Measurements from ENCODE around the gene TMEM132C. TPM values are rescaled to one million over a fixed set of nuclear protein-coding genes. Genes with fewer than 3 reads are reported as not detected.

Gene TMEM132C
- total RNA-seq, 4 donors from 2014 or later = 0.13 to 7.6 (median 0.37) TPM

DNA sequence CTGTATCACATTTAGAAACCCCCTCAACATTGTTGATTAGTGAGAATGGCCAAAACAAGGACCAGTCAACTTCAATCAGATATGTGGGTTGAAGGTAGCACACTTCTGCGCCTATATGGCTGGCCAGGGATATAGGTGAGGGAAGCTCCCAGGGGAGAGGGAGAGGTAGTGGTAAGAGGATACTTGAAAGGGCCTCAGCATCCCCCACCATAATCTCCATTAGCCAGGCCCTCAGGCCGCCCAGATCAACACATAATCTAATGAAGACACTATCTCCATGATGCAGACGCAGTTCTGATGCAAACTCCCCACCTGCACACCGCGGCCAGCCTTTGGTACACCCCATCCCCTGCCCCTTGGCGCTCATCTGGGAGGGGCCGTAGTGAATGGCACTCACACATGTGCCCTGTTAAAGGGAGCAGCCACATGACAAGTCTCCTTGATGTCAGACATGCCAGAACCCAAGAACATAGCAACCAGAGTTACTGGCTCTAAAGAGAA lies 158.0 kb downstream of the TMEM132C start:
- TF ChIP-seq, protein P1, sequence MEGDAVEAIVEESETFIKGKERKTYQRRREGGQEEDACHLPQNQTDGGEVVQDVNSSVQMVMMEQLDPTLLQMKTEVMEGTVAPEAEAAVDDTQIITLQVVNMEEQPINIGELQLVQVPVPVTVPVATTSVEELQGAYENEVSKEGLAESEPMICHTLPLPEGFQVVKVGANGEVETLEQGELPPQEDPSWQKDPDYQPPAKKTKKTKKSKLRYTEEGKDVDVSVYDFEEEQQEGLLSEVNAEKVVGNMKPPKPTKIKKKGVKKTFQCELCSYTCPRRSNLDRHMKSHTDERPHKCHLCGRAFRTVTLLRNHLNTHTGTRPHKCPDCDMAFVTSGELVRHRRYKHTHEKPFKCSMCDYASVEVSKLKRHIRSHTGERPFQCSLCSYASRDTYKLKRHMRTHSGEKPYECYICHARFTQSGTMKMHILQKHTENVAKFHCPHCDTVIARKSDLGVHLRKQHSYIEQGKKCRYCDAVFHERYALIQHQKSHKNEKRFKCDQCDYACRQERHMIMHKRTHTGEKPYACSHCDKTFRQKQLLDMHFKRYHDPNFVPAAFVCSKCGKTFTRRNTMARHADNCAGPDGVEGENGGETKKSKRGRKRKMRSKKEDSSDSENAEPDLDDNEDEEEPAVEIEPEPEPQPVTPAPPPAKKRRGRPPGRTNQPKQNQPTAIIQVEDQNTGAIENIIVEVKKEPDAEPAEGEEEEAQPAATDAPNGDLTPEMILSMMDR (IDR thresholded peaks at IDR 0.05) = no peak
- TF ChIP-seq POLR2A (IDR thresholded peaks at IDR 0.05) = no peak
- Histone ChIP-seq H3K4me3 (no peak overlapping the region), H3K9me3 (peaks cover 0 to 4% (median 0%) of the 10 kb centered on the region in 3 donors), H3K4me1 (no peaks in the 10 kb centered on the region), H3K27ac (no peak overlapping the region), H3K27me3 (no peaks in the 10 kb centered on the region), H3K36me3 (no peaks in the 10 kb centered on the region)
- intact Hi-C loops (cut with DNase I) = no loop called here
- 77 to 81% methylated on average over 7 of the region's 7 CpGs for WGBS, 2 donors
- no peak for DNase-seq

DNA sequence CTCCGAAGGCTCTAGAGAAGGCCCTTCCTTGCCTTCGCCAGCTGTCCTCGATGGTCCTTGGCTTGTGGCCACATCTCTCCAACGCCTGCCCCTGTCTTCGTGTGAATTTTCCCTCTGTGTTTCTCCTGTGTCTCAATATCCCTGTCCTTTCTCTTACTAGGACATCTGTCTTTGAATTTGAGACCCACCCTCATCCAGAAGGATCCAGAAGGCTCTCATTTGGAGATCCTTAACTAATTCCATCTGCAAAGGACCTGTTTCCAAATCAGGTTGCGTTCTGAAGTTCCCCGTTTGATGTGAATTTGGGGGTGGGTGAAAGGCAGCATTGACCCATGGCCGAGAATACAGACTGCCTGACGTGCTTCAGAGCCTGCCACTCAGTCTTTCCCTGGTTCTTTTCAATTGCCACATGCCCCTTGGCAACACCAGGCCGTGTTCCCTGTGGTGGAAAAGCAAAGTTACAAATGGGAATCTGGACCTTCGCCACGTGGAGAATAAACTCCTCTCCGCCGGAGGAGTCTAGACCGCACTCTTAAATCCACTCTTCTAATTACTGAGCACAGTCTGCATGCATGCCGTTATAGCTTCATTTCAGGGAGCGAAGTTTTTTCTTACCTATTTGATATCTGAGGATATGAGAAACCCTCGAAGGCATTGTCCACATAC lies 158.8 kb downstream of the TMEM132C start:
- Histone ChIP-seq H3K36me3 (no peaks in the 10 kb centered on the region), H3K27ac (no peak overlapping the region), H3K4me3 (no peak overlapping the region), H3K4me1 (no peaks in the 10 kb centered on the region), H3K9me3 (peaks cover 0 to 4% (median 0%) of the 10 kb centered on the region in 3 donors), H3K27me3 (no peaks in the 10 kb centered on the region)
- TF ChIP-seq, protein P1 (IDR thresholded peaks at IDR 0.05) = no peak
- TF ChIP-seq POLR2A (IDR thresholded peaks at IDR 0.05) = no peak
- WGBS, 2 donors = 72 to 73% methylated on average over 18 of the region's 18 CpGs
- DNase-seq = no peak
- intact Hi-C loops (cut with DNase I) = no loop called here

DNA sequence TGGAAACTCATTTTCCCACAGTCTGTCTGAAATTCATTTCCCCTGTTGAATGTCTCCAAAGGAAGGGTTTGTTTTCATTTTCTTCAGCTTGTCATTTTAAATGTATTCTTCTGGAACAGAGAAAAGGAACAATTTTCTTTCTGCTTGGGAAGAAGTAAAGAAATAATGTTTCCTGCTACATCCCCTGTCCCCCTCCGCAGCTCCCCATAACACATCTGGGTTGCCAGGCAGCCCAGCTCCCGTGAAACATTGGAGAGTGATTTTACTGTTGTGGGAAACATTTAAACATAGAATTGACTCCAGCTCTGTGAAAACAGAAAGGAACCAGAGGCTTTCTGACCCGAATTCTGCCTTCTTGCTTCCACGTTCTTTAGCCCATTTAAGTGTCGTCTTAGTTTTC lies 159.5 kb downstream of the TMEM132C start:
- intact Hi-C loops (cut with DNase I) = no loop called here
- Histone ChIP-seq H3K9me3 (peaks cover 0 to 4% (median 0%) of the 10 kb centered on the region in 3 donors), H3K27ac (no peak overlapping the region), H3K4me3 (no peak overlapping the region), H3K36me3 (no peaks in the 10 kb centered on the region), H3K4me1 (no peaks in the 10 kb centered on the region), H3K27me3 (no peaks in the 10 kb centered on the region)
- WGBS, 2 donors = 38 to 64% methylated on average over 5 of the region's 5 CpGs
- no peak for TF ChIP-seq POLR2A (IDR thresholded peaks at IDR 0.05)
- TF ChIP-seq, protein P1 (IDR thresholded peaks at IDR 0.05) = no peak
- DNase-seq = no peak

DNA sequence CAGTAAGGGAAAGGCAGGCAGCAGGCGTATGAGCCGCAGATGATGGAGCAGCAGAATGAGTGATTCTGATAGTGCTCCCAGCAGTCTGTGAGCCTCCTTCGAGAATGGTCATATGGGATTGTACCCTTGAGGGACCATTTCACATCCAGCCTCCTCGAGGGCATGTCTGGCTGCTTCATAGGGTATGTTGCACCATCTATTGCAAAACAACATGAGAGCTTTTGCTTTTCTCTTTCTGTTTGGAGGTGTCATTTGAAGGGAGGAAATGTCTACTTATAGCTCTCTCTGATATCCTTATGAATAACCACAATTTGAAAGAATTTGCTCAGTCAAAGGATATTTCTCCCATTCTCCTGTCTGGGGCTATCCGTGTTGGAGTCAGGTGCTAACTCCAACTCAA lies 172.8 kb downstream of the TMEM132C start:
- Histone ChIP-seq H3K4me3 (no peak overlapping the region), H3K27me3 (no peaks in the 10 kb centered on the region), H3K36me3 (no peaks in the 10 kb centered on the region), H3K27ac (no peak overlapping the region), H3K9me3 (peaks cover 0 to 13% (median 0%) of the 10 kb centered on the region in 3 donors), H3K4me1 (no peaks in the 10 kb centered on the region)
- DNase-seq = no peak
- intact Hi-C loops (cut with DNase I) = no loop called here
- TF ChIP-seq, protein P1 (IDR thresholded peaks at IDR 0.05) = no peak
- no peak for TF ChIP-seq POLR2A (IDR thresholded peaks at IDR 0.05)
- WGBS, 2 donors = 60 to 74% methylated on average over 4 to 5 of the region's 5 CpGs

DNA sequence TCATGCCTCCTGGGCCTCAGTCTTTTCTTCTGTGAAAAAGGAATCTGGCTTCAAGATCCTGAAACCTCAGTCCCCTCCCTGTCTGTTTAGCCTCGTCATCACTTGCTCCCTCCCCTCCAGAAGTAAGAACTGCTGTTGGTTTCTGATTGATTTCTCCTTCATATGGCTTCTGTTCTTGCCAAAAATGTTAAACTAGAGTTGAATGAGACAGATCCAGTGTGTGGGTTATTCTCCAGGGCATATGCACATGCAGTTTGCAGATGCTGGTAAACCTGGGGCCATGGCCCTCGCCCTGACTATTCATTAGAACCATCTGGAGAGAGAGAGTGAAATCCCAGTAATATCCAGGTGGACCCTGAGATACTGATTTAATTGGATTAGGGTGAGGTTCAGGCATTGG lies 175.1 kb downstream of the TMEM132C start:
- no peaks in the 10 kb centered on the region for H3K36me3 ChIP-seq
- no peak for TF ChIP-seq POLR2A (IDR thresholded peaks at IDR 0.05)
- TF ChIP-seq, protein P1 (IDR thresholded peaks at IDR 0.05) = no peak
- no peak for DNase-seq
- H3K4me1 ChIP-seq = no peaks in the 10 kb centered on the region
- no peak overlapping the region for H3K4me3 ChIP-seq
- no peaks in the 10 kb centered on the region for H3K27me3 ChIP-seq
- WGBS, 2 donors = 33 to 57% methylated on average over 2 of the region's 2 CpGs
- H3K9me3 ChIP-seq = peaks cover 0 to 13% (median 0%) of the 10 kb centered on the region in 3 donors
- H3K27ac ChIP-seq = no peak overlapping the region
- intact Hi-C loops (cut with DNase I) = no loop called here

Data from esophagus squamous epithelium (tissue), 5 donors.